HG02798 (cell line): ENCODE results near the gene PGPEP1.

Experiments used
- ATAC-seq: cut with Tn5 transposase; IDR thresholded peaks from one replicate; pipeline ENCODE4 v1.9.1; 2021; ENCODE audit warnings: mild to moderate bottlenecking; ENCODE audit not compliant: unreplicated experiment, poor library complexity

Gene PGPEP1

DNA sequence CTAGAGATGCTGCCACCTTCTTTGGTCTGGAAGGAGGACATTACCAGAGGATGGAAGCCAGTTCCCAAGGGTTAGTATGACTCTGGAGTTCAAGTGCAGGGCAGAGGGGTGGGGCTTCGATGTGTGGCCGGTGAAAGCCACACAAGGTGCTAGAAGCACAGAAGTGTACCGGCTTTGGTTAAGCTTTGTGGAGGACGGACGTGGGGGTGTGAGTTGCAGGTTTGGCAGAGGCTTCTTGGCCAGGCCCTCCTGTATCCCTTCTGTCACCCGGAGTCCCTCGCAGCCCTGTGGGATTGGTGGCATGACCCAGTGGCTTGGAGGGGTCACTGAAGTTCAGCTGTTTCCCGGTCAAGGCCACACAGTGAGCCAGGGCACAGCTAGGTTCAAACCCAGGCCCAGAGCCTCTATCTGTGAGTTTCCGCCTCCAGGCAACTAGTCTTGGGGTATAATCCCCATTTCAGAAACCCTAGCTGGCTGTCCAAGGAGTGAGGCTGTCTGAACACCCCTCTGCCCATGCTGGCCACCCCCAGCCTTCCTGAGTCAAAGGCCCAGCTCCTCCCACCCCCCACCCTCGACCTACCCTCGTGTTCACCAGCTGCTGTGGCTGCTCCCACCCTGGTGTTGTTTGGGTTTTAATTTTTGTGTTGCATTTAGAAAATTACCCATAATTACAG is 74.2 kb downstream of the PGPEP1 start:
- ATAC-seq: no peak

DNA sequence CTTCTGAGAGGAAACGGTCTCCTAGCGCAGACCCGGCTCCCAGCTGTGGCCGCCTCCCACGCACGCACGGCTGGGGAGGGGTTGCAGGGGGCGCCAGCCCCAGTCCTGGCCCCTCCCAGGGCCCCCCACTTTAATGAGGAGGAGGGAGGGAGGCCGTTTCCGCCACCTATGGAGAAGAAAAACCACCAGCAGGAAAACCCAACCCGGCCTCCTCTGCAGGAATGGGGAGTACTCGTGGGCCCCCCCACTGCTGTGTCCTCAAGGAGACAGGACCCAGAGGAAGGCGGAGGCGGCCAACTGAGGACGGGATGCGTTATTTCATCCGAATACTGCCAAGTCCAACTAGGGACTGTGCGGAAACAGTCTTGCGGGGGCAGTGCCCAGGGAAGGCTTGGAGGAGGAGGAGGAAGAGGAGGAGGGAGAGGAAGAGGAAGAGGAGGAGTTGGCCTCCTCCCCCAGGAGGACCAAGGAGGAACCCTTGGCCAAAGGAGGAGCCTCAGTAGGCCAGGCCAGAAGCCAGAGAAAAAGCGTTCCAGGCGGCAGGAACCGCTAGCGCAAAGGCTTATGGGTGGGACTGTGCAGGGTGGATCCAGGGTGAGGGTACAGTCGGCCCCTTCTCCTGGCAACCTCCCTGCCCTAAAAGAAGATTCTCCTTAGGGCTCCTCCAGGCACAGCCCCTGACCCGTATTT is 74.9 kb downstream of the PGPEP1 start:
- no peak for ATAC-seq

DNA sequence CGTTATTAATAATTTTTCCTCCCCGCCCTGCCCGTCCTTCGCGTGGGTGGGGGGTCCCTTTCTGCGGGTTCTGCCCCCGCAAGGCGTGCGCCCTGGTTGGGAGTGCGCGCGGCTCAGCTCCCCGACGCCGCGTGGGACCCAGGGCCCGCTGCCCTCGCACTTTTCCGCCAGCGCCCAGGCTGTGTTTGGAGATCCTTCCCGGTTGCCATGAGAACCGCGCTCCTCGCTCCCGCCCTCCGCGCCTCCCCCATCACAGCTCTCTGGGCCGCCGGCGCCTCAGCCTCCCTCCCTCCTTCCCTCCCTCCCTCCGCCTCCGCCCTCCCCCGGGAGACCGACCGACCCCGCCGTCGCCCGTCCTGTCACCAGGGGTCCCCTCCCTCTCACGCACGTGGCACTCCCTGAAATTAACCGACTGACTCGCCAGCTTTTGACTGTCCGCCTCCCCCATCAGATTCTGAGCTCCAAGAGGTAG is 76.4 kb downstream of the PGPEP1 start:
- no peak for ATAC-seq

DNA sequence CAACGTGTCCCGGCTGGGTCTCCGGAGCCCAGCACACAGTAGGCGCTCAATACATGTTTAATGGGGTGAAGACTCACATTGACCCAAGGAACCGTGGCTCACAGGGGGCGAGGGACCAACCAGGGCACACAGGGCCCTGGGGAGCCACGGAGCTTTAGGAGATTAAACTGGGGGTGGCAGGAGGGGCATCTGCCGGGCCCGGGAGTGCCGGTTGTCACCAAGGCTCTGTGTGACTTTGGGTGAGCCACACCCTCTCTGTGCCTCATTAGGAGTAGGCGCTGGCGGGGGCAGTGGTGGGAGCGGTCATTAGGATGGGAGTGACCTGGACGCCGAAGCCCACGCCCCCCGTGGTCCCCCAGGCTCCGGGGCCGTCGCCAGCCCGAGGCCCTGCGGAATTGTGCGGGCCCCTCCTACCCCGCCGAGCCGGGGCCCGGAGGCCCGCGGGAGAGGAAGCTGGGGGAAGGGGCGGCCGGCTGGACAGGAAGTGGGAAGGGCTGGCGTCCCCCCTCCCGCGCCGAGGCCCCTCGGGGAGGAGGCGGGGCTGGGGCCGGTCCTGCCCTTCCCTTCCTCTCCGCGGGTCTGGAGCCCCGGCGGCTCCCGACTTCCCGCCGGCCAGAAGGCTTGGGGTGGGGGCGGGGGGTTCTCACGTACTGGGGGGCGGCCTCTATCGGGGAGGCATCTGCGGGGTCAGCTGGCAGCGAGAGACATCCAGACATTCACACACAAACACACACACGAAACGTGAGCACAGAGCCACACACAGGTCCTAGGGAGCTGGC is 77.0 kb downstream of the PGPEP1 start:
- no peak for ATAC-seq

DNA sequence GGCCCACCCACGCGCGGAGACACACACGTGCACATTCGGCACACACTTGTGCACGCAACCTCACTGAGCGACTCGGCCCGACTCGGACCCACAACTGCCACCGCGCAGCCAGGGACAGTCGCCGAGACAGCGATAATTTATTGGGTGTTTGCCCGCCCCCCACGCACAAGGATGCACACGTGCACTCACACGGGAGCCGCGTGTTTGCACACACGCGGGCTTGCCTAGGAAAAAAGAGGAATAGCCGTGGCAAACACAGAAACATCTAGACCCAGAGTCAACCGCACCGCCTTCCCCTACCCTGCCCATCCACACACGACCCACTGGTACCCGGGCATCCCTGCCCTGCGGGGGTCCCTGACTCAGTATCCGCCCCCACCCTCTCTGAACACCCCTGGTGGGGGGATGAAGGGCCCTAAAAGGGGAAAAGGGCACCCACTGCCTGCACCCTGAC is 77.7 kb downstream of the PGPEP1 start:
- no peak for ATAC-seq

DNA sequence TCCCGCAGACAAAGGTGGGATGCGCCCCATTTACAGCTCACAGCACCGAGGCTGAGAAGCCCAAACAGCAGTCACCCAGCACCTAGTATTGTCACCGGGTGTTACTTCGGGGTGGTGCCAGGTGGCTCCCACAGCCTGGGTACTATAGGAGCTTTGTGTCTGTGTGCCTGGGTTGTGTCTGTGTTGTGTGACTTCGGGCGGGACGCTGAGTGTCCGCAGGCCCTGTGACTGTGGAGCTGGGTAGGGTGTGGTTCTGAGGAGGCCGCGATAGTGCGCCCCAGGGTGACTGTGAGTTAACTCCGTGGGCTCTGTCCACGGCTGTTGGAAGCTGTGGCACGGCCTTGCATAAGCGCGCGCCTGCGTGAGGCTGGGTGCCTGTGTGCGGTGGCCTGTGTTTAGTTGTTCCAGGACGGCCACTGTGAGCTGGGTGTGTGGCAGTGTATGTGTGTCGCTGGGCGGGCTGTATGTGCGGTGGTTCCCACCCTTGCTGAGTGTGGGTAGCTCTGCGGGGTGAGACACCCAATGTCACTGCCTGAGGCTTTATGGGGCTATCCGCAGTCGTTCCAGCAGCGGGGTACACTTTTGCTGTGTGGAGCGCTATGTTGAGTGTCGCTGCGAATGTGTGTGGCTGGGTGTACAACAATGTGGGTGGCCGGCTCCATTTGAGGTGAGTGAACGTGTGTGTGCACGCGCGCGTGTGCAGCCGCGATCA is 78.2 kb downstream of the PGPEP1 start:
- ATAC-seq: no peak

DNA sequence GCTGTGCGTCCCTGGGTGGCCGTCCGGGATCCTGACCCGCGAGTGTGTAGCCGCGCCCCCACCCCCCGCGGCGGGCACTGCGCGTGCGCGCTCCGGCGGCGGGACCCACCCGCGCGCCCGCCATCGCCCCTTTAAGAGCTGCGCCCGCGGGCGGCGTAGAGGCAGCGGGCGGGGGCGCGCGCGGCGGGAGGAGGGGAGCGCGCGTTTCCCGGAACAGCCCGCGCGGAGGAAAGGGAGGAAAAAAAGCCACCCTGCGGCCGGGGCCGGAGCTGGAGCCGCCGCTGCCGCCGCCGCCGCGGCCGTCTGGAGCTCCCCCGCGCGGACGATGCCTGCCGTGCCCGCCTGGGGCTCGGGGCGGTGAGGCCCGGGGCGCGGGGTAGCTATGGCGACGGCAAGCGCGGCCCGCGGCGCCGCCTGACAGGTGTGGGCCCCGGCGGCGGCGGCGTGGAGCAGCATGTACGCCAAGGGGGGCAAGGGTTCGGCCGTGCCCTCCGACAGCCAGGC is 78.8 kb downstream of the PGPEP1 start, which contains the start of gene SSBP4:
SSBP4 (plus strand) TSS at position 204 of the 504 bp plus-strand sequence; CDS start at position 455, 251 bp downstream.
- ATAC-seq: peak; percentile 63
